Natural killer cell (primary cell): ENCODE measurements around the gene OLFM2. TPM values are rescaled to one million over a fixed set of nuclear protein-coding genes. Genes with fewer than 3 reads are reported as not detected.

Experiments used
- ATAC-seq, 3 donors: fragments of 150-1000 bp in 2 of 3; fragments of 200-7000 bp in 1 of 3; cut with Tn5 transposase; 1 replicate in 1 of 3; 2 replicates in 2 of 3; pipeline ENCODE4 v1.10.0; 2021; ENCODE audit warnings: mild to moderate bottlenecking in 2 of 3, moderate library complexity in 2 of 3
- DNase-seq, 2 donors: peaks; one replicate each; pipeline versions ENCODE4 v3.0.0 to v3.0.0-alpha.2; 2013 to 2021; ENCODE audit warnings: mixed read lengths in 1 of 2
- H3K27ac ChIP-seq: one replicate; pipeline ENCODE4 v1.5.1; 2013; ENCODE audit warnings: mild to moderate bottlenecking, low read length
- H3K27me3 ChIP-seq: one replicate; pipeline ENCODE4 v1.6.1; 2013; ENCODE audit warnings: low read length; ENCODE audit not compliant: control insufficient read depth, insufficient read depth
- H3K36me3 ChIP-seq: one replicate; pipeline ENCODE4 v1.6.1; 2013; ENCODE audit warnings: low read length; ENCODE audit not compliant: control insufficient read depth, insufficient read depth
- H3K4me1 ChIP-seq: one replicate; pipeline ENCODE4 v1.6.1; 2013; ENCODE audit warnings: low read length; ENCODE audit not compliant: control insufficient read depth, insufficient read depth
- H3K4me3 ChIP-seq: one replicate; pipeline ENCODE4 v1.5.1; 2013; ENCODE audit warnings: low read length
- H3K9me3 ChIP-seq: one replicate; pipeline ENCODE4 v1.6.1; 2013; ENCODE audit warnings: low read length; ENCODE audit not compliant: control insufficient read depth, insufficient read depth
- H3K27ac Mint-ChIP-seq, 2 donors: one replicate each; pipeline ENCODE4 v1.8.0; 2022; ENCODE audit warnings: mild to moderate bottlenecking in 2 of 2, mixed read lengths in 2 of 2, moderate library complexity in 1 of 2
- H3K27me3 Mint-ChIP-seq, 2 donors: one replicate each; pipeline ENCODE4 v1.8.0; 2022; ENCODE audit warnings: low read depth in 2 of 2, mixed read lengths in 2 of 2
- H3K36me3 Mint-ChIP-seq: one replicate; pipeline ENCODE4 v1.8.0; 2022; ENCODE audit warnings: mixed read lengths
- H3K4me1 Mint-ChIP-seq, 2 donors: one replicate each; pipeline ENCODE4 v1.8.0; 2022; ENCODE audit warnings: mixed read lengths in 2 of 2
- H3K4me3 Mint-ChIP-seq: one replicate; pipeline ENCODE4 v1.8.0; 2022; ENCODE audit warnings: mild to moderate bottlenecking, moderate library complexity, mixed read lengths
- H3K9me3 Mint-ChIP-seq, 2 donors: one replicate each; pipeline ENCODE4 v1.8.0; 2022; ENCODE audit warnings: mixed read lengths in 2 of 2
- CTCF ChIP-seq: fragments of 200-600 bp; IDR thresholded peaks from one replicate; pipeline ENCODE4 v1.8.0; 2022; ENCODE audit warnings: antibody characterized with exemption
- WGBS: methylation state at CpG from one replicate; pipeline ENCODE4 v1.1.7; 2013; ENCODE audit warnings: missing lambda C conversion rate; ENCODE audit not compliant: insufficient coverage; 5-methylcytosine and 5-hydroxymethylcytosine counted together
- intact Hi-C: fragments of 100-400 bp; cut with micrococcal nuclease; formaldehyde crosslinking; loops from one replicate; pipeline ENCODE4 v1.14.2; 2022
- total RNA-seq, 4 donors: library from RNA; stranded (reverse); fragments of 120-200 nt in 1 of 4; gene quantifications; one replicate each; pipeline versions ENCODE4 v1.2.3 to v1.2.4, GENCODE V29; 2013 to 2022

Gene OLFM2
- total RNA-seq, 3 donors from 2014 or later (not counting 1 experiment from before 2014, with no cell fraction given), result 1.5 to 3.3 (median 2.0) TPM

GRCh38 chr19:9913237-9914000, 22.9 kb downstream of the OLFM2 start:
- ATAC-seq, result peak in 1 of 3 donors; percentile 18
- Histone ChIP-seq H3K4me3 (no peak overlapping the region), H3K36me3 (no peaks in the 10 kb centered on the region), H3K27me3 (peaks cover 22% of the 10 kb centered on the region), H3K27ac (no peak overlapping the region), H3K9me3 (no peaks in the 10 kb centered on the region), H3K4me1 (peaks cover 17% of the 10 kb centered on the region)
- Mint-ChIP-seq H3K27me3 (peaks cover 23 to 27% of the 10 kb centered on the region in 2 donors), H3K4me1 (peaks cover 0 to 5% of the 10 kb centered on the region in 2 donors), H3K9me3 (no peaks in the 10 kb centered on the region), H3K36me3 (no peaks in the 10 kb centered on the region), H3K27ac (no peak overlapping the region), H3K4me3 (no peak overlapping the region)
- intact Hi-C loops, result loop anchor here (10.0 kb wide), 1 partner anchor 279 kb away; no protein-coding TSS in a partner anchor
- WGBS, result 2% methylated on average over 86 of the region's 95 CpGs
- TF ChIP-seq CTCF, result no peak
- DNase-seq, result peak; percentile 21 to 30

GRCh38 chr19:9912551-9913236, 23.6 kb downstream of the OLFM2 start:
- Histone ChIP-seq H3K4me1 (peaks cover 17% of the 10 kb centered on the region), H3K27ac (no peak overlapping the region), H3K36me3 (no peaks in the 10 kb centered on the region), H3K9me3 (no peaks in the 10 kb centered on the region), H3K27me3 (peaks cover 22% of the 10 kb centered on the region), H3K4me3 (no peak overlapping the region)
- 40% methylated on average over 23 of the region's 24 CpGs for WGBS
- TF ChIP-seq CTCF, result no peak
- Mint-ChIP-seq H3K4me1 (peaks cover 0 to 5% of the 10 kb centered on the region in 2 donors), H3K27me3 (peaks cover 21 to 26% of the 10 kb centered on the region in 2 donors), H3K27ac (no peak overlapping the region), H3K9me3 (no peaks in the 10 kb centered on the region), H3K4me3 (no peak overlapping the region), H3K36me3 (no peaks in the 10 kb centered on the region)
- DNase-seq (no peak), ATAC-seq (no peak)
- intact Hi-C loops, result loop anchor here (10.0 kb wide), 1 partner anchor 278 kb away; no protein-coding TSS in a partner anchor

GRCh38 chr19:9911524-9912185, 24.7 kb downstream of the OLFM2 start:
- 77% methylated on average over 6 of the region's 6 CpGs for WGBS
- DNase-seq, result no peak

More at GRCh38 chr19:9911524-9912185, 24.7 kb downstream of the OLFM2 start:
- no peak overlapping the region for H3K27ac Mint-ChIP-seq
- H3K4me3 Mint-ChIP-seq, result no peak overlapping the region
- Histone ChIP-seq H3K27ac (no peak overlapping the region), H3K4me1 (peaks cover 17% of the 10 kb centered on the region), H3K36me3 (no peaks in the 10 kb centered on the region), H3K27me3 (peaks cover 22% of the 10 kb centered on the region), H3K9me3 (no peaks in the 10 kb centered on the region), H3K4me3 (no peak overlapping the region)
- no peaks in the 10 kb centered on the region for H3K9me3 Mint-ChIP-seq
- peaks cover 0 to 5% of the 10 kb centered on the region in 2 donors for H3K4me1 Mint-ChIP-seq
- peaks cover 11 to 16% of the 10 kb centered on the region in 2 donors for H3K27me3 Mint-ChIP-seq
- H3K36me3 Mint-ChIP-seq, result no peaks in the 10 kb centered on the region
- no peak for ATAC-seq
- no peak for TF ChIP-seq CTCF
- intact Hi-C loops, result loop anchor here (10.0 kb wide), 1 partner anchor 277 kb away; no protein-coding TSS in a partner anchor
